Fibroblast of skin of left biceps (primary cell): ENCODE measurements around the gene OR2AT4.
"Not testable (repeated sequence)": the region's sequence is repeated elsewhere in the genome, so short reads cannot be mapped to it uniquely, and the experiment has no call there.

Experiments used
- DNase-seq, 2 experiments: peaks; one replicate each; pipeline ENCODE4 v3.0.0-alpha.2; 2013; ENCODE audit warnings: low read depth in 2 of 2

Gene OR2AT4

DNA sequence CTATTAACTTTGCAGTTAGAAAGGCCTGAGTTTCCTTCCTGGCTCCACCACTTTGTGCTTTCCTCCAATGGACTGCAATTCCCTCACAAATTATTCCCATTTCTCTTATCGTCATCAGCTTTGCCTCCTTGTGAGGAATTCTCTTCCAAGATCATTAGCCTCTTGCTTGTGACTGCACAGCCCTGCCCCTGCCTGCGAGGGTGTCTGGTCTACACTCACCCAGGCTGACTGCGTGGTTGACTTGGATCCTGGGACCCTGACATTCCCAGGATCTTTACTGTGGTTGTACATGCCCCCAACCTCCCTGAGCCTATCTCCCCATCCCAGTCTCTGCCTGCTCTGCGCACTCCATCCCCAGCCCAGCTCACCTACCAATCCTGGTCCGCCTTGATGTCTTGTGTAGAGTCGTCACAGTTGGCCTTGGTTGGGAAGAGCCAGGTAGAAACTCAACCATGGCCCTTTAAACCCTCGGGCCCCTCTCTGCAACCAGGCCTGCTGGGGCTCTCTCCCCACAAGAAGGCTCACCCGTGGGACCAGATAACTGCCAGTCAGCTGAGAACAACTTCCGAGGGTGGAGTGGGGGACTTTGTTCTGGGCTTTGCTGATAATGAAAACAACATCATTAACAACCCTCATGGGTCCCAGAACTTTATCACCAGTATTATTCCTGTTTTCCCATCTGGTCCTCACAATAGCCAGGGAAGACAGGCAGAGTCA, at the start of gene OR2AT4:
Gene OR2AT4, minus strand, starts transcription at position 421 of the 717 bp plus-strand sequence.
- no peak for DNase-seq

DNA sequence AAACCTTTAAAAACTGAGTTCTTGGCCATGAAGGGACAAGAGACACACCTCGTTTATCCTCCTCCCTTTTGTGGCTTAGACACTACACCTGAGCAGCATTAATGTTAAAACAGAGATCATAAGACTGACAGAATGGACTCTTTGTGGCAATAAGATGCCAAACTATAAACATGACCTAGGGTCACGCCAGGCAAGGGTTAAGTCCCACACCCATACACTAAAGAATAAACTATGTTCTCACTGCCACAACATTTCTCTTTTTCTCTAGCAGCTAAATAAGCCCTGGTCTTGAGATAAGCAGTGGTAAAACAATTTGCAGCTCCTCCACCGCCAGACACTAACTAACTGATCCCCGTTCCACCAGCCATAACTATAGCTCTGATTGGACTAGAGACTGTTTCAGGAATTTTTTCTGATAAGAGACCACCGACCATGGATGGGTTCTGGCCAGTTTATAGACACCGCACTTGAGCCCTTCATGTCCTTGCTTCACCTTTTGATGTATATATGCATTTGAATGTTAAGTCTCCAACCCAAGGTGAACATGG, 49.4 kb upstream of the OR2AT4 start:
- DNase-seq: no peak

DNA sequence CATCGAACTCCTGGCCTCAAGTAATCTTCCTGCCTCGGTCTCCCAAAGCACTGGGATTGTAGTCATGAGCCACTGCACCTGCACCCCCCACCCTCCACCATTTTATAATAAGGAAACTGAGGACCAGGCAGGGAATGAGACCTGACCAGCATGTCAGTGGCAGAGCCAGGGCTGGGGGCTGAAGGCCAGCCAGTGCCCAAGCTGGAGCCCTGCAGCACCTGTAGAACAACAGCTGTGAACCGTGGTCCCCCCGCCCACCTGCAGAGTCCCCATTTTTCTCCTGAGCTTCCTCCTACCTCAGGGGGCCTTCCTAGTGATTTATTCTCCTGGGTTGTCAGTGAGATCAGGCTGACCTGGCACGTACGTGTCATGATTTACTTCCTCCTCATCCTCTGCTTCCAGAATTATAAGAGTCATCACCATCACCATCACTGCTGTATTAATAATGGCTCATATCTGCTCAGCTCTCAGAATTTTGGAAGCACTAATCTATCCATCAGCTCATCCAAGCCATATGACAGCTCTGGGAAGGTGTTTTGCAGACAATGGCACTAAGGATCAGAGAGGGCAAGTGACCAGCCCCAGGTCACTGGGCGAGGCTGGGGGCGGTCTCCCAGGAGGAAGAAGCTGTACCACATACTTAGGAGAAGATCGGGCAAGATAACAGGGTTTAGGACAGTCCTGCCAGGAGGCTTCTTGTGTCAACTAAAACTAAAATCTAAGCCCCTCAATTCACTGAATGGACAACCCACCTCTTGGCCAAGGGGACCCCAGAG, 48.7 kb upstream of the OR2AT4 start:
- no peak for DNase-seq

DNA sequence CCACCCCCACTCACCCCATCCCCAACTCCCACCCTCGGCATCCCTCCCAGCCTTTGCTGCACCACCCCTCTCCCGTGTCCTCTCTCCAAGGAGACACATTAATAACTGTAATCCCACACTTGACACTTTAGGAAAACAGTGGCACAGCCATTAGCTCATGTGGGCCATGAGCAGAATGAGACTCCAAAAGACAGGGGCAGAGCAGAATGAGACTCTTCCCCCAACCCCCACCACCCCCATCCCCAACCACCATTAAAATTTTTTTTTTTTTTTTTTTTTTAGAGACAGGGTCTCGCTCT, 48.0 kb upstream of the OR2AT4 start:
- DNase-seq: no peak

DNA sequence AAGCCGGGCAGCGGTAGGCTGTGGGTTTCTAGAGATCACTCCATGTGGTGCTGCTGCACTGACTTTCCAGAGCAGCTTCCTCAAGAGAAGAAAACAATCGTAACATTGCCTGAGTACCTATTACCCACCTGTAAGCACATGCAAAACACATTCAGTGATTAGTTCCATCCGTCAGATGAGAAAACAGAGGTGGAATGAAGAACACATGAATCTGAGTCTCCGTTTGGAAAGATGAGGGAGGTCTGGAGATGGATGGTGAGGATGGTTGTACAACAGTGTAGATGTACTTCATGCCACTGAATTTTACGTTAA, 46.7 kb upstream of the OR2AT4 start:
- no peak for DNase-seq

DNA sequence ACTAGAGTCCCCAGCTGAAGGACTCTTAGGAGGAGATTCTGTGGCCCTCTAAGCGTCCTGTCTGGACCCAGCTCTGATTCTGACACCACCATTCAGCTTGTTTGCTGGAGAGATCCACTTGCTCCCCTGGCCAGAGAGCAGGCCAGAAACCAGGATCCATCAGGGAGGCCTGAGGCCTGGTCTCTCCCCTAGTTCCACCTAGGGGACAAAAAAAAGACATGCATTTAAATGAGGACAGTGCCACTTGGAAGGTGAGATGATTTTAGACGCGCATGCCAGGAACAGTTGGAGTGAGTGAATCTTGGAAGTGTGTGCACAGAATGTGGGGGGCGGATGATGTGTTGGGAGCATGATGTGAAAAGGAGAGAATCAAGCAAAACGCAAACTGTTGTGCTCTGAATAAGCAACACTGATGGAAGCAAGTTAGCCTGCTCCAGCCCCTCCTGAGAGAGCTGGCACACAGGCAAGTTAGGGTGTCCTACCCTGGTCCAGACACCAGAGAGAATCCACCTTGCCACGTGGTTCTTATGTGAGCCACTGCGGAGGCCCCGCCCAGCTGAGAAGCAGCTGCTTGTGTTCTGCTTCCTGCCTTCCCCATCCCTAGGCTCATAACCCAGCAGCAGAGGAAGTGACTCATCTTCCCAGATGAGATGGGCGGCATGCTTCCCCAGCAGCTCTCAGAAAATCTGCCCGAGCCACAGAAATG, 46.2 kb upstream of the OR2AT4 start:
- peak; percentile 79 to 80 for DNase-seq

DNA sequence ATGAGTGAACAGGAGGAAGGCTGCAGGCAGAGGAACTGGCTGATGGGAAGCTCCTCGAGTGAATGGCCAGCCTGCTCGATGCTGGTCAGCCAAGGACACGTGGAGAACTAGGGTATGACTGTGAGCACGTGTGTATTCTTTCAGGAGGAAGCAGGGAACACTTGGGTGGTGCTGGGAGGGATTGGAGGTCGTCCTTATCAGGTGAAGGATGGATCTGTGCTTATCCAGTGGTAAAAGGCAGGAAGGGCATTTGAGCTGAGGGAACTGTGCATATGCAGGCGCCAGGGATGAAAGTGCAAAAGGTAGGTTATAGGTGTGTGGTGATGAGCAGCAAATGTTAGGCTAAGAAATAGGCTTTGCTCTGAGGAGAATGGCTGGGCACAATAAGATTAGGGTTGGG, 44.5 kb upstream of the OR2AT4 start:
- no peak for DNase-seq

DNA sequence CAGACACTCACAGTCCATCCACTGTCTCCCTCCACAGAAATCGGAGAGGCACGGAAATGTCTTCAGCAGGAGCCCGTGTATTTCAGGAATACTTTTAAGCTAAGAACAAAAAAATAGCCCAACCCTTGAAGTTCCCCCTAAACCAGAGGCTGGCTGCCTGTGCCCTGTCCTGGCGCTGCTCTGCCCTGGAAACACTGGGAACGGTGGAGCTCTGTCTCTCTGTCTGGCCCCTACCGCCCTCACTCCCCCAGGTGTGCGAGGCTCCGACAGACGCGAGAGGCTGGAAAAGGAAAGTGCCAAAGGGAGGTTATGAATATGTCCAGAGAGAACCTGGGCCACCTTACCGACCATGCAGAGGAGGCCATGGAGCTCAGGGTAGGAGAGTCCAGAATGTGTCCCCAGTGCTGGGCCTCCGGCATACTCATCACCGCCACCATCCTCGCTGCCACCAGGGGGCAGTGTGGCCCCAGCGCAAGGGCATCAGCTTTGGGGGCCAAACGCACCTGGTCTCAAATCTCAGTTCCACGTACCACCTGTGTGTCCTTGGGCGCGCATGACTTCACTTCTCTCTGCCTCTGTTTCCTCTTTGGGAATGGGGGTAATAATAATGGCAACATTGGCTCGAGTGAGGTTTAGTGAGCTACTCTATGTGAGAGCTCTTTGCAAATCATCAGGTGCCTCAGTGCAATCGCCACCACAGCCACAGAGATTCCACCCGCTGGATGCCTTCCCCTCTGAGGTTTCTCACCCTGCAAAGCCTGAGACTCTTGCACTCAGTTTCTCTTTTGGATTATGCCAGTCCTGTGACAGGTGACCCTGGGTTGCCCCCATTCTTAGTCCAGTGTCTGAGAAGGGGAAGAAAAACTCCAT, 43.8 kb upstream of the OR2AT4 start:
- no peak for DNase-seq

DNA sequence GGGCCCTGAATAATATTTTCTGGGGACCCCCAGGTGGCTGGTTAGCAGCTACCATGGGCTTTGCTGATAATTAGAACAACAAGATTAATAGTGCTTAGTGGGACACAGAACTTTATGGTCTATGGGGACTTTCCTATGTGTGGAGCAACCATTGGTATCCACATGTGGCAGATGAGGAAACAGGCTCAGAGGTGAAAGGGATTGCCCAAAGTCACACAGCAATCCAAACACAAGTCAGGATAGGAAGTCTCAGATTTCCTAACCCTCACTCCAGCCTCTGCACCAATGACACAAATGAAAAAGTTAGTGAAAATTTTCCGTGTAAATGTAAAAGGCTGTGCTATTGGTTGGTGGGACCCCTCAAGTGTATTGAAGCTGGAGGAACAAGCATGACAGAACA, 39.0 kb upstream of the OR2AT4 start:
- no peak for DNase-seq

DNA sequence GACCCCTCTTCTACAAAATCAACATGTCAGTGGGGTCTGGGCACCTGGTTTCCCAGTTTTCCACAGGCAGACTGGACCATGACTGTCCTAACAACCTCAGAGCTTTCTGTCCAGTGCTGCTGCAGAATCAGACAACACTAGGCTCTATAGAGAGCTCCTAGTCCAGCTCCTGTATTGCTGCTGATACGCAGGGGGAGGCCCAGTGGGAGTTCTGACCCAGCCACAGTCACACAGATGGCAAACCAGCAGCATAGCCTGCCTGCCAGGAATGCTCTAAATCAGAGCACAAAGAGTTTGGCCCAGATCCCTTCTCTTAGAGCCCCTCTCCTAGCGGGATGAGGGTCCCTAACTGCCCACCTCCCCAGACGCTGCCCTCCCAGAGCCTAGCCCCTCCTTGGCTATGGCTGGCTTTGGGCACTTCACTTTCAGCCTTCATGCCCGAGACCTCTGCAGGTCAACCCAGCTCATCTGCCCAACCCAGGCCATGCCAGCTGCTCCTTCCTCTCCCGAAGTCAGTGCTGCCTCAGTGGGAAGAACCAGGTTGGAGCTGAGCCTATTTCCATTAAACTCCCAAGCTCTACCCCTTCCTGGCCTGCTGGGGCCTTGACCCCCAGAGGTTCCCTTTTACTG, 38.5 kb upstream of the OR2AT4 start:
- no peak for DNase-seq

DNA sequence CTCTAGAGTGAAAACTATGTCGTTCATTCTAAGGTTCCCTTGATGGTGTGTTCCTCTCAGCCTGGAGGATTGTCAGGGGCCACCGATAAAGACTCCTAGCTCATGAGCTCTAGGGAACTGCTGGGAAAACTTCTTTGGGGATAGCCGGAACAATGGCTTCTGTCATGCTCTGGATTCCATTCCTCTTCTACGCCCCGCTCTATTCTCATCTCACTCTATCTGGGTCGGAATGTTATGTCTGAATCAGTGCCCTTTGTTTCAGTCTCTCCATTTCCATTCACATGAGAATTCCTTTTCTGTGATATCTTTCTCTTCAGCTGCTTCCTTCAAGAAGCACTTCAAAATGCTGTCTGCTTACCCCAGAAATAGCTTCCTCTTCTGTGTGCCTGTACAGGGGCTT, 37.3 kb upstream of the OR2AT4 start:
- DNase-seq: no peak

DNA sequence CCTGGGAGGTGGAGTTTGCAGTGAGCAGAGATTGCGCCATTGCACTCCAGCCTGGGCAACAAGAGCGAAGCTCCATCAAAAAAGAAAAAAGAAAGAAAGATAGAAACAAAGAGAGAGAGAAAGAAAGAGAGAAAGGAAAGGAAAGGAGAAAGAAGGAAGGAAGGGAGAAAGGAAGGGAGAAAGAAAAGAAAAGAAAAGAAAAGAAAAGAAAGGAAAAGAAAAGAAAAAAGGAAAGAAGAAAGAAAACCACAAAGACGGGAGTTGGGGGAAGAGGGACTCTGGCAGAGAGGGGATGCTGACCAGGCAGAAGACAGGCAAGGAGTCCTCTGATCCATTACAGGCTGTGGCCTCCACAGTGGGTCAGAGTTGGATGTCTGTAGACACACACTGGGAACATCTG, 35.4 kb upstream of the OR2AT4 start:
- no peak for DNase-seq

DNA sequence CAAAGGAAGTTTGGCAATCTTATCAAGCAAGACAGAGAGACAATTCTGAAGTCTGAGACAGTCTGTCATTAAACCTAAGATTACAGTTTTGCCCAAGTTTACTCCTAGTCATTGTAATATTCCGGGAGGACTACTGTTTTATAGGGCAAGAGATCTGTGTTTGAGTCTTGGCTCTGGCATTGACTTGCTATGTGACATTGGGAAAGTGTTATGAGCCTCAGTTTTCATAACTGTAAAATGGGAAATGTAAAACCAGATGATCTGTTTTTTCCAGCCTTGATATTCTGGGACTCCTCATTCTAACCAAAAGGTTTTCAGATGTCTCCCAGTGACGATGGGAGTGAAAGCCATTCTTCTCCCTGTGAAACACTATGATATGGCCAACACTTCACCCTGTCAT, 29.9 kb upstream of the OR2AT4 start:
- DNase-seq: no peak

DNA sequence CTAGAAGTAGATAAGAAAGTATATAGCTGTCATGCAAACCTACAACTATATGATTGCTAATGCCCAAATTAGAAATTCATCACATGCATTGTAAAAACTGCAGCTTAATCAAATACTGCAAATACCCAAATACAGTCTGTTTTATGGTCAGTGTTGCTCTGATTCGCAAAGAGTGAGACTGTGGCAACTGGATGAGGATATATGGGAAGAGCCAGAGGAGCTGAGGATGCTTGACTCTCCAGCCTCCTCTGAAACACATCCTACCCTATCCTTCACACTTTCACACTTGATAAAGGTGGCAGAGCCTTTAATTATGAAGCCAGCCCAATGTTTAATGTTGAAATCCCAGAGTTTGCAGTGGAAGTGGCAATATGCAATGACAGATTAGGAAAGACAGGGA, 21.9 kb upstream of the OR2AT4 start:
- no peak for DNase-seq

DNA sequence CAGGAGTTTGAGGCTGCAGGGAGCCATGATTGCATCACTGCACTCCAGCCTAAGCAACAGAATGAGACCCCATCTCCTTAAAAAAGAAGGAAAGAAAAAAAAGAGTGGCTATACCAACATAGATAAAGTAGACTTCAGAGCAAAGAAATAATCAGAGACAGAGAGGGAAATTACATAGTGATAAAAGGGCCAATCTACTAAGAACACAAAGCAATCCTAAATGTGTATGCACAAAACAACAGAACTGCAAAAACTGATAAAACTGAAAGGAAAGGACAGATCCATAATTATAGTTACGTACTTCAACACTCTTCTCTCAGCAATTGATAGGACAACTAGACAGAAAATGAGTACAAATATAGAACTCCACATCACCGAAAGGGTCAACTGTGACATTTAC, 17.8 kb upstream of the OR2AT4 start:
- no peak for DNase-seq

DNA sequence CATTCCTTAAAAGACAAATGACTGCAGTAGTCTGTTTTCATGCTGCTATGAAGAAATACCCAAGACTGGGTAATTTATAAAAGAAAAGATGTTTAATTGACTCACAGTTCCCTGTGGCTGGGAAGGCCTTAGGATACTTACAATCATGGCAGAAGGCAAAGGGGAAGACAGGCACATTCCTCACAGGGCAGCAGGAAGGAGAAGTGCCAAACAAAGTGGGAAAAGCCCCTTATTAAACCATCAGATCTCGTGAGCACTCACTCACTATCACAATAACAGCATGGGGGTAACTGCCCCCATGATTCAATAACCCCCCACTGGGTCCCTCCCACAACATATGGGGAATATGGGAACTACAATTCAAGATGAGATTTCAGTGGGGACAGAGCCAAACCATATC, 16.4 kb upstream of the OR2AT4 start:
- no peak for DNase-seq

DNA sequence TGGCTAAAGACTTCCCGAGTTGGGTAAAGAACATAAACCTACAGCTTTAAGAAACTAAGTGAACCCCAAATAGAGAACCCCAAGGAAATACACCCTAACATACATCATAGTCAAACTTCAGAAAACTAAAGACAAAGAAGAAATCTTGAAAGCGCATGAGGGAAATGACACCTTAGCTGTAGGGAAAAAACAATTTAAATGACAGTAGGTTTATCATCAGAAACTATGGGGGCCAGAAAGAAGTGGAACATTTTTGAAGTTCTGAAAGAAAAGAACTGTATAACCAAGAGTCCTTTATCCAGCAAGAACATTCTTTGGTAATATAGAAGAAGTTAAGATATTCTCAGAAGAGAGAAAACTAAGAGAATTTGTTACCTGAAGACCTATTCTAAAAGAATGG, 15.5 kb upstream of the OR2AT4 start:
- no peak for DNase-seq

DNA sequence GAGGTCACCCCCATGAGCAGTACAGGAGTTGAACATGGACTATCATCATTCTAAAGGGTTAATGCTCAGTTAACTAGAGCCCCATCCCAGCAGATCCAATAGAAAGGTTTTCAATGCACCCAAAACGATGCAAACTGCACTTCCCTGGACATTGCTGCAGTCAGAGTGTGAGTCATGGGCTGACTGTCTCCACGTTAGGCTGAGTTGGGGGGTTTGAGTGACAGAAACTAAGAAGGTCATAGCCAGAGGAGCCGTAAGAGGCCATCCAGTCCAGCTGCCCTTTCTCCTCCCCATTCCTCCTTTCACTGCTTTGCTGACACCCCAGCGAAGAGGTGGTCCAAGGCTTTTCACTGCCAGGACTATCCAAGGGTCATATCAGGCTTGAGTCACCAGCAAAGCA, 10.5 kb upstream of the OR2AT4 start:
- DNase-seq: no peak

DNA sequence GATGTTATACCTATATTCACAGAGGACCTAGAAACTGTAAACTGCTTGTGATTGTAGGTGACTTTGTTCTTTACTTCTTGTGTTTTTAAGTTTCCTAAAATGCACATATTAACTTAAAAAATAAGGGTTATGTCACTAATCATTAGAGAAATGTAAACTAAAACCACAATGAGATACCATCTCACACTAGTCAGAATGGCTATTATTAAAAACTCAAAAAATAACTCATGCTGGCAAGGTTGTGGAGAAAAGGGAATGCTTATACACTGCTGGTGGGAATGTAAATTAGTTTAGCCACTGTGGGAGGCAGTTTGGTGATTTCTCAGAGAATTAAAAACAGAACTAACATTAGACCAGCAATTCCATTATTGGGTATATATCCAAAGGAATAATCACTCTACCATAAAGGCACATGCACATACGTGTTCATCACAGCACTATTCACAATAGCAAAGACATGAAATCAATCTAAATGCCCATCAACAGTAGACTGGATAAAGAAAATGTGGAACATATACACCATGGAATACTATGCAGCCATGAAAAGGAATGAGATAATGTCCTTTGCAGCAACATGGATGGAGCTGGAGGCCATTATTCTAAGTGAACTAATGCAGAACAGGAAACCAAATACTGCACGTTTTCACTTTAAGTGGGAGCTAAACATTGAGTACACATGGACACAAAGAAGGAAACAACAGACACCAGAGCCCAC, 9.4 kb upstream of the OR2AT4 start:
- DNase-seq: not testable (repeated sequence)

DNA sequence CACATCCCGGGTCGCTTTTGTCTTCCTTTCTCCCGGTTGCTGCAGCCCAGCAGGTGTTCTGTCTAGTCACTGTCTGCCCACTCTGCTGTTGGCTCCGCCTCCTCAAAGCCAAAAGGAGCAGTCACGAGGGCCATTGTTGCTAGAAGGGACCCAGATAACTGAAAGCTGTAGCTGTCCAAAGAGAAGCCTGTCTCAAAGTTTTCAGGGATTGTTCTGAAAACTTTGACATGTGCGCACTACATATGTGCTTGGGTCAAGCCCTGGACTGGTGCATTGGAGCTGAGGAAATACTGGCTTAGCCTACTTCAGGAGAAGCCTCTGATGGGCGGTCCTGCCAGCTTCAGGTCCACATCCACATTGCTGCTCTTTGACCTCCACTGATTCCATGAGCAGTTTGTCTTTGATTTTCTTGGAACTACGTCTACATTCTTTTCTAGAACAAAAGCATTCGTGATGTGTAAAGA, 8.8 kb upstream of the OR2AT4 start:
- no peak for DNase-seq
